ENCODE measurements around the gene LBHD2.

DNA sequence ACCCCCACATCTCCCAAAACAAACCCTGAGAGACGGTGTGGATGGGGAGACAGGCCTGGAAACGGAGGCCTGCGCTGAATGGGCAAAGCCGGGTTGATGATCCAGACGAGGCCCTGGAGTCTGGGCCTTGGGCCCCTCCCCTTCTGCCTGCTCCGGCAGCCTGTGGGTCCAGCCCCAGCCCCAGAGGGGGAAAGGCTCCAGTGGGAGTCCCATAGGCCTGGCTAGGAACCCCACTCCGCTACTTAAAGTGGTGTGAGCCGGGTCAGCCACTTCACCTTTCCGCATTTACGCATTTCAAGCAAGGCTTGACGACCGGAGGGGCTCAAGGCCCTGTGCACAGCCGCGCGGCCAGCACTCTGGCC lies 38.6 kb downstream of the LBHD2 start:
- TF ChIP-seq POLR2A (IDR thresholded peaks at IDR 0.05) = no peak
- TF ChIP-seq, protein P1, sequence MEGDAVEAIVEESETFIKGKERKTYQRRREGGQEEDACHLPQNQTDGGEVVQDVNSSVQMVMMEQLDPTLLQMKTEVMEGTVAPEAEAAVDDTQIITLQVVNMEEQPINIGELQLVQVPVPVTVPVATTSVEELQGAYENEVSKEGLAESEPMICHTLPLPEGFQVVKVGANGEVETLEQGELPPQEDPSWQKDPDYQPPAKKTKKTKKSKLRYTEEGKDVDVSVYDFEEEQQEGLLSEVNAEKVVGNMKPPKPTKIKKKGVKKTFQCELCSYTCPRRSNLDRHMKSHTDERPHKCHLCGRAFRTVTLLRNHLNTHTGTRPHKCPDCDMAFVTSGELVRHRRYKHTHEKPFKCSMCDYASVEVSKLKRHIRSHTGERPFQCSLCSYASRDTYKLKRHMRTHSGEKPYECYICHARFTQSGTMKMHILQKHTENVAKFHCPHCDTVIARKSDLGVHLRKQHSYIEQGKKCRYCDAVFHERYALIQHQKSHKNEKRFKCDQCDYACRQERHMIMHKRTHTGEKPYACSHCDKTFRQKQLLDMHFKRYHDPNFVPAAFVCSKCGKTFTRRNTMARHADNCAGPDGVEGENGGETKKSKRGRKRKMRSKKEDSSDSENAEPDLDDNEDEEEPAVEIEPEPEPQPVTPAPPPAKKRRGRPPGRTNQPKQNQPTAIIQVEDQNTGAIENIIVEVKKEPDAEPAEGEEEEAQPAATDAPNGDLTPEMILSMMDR (IDR thresholded peaks at IDR 0.05) = no peak
